ENCODE measurements around the gene RNF39.

DNA sequence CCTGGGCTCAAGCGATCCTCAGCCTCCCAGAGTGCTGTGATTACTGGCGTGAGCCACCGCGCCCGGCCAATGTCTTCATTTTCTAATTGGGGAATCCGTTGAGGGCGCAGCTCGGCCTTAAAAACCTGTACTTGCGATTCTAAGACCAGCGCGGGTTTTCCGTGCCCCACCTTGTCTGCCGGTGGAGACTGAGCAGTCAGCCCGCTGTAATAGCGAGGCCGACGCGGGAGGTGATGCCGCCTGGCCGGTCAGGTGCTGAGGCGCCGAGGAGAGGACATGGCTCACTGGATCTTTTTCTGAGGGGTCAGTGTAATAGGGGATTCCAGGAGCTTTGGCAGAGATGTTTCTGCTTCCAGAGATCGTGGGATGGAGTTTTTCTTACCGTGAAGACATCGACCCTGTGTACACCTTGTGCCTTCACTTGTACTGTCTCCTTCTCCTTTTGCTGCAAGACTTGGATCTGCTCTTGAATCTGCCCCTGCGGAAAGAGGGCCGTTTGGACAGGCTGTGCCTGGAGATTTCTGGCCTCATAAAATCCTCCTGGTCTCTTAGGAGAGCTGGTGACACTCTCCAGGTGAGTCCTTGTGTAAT lies 35.8 kb upstream of the RNF39 start:
- TF ChIP-seq CTCF (IDR thresholded peaks at IDR 0.05) (no peak), EP300 (IDR thresholded peaks at IDR 0.05; ENCODE audit: low read depth) (no peak)

All from transverse colon (tissue), 3 donors.